Measurements from ENCODE around the gene SNAP25.

DNA sequence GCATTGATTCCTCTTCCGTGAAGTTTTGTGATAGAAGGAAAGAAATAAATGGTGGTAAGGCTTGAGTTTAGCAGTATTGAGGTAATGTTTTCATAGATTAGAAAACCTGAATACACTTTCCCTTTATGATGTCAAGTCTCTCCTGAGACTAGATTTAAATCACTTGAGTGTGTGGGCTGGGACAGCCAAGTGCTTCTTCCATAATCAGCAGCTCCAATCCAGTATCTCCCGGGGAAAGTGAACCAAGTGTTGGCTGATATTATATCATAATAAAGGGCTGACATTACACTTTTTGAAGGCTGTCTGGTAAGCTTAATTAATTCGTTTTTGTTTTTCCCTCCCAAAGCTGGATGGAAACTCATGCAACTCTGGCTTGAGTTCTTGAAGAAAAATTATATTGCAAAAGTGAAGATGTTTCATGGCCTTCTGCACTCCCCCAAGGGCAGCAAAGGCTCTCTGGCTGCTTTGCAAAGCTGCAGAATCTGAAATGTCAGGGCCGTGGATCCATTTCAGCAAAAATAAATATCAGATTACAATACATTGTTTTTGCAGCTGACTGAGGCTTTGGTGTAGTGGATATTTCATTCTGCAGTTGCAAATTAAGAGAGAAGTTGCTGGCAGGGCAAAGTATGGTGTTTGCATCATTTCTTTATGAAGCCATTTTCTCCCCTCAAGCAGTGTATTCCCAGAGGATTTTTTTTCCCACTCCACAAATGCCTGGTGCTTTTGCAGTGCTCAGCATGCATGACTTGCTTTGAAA lies 114.2 kb downstream of the SNAP25 start:
- TF ChIP-seq, protein P1, sequence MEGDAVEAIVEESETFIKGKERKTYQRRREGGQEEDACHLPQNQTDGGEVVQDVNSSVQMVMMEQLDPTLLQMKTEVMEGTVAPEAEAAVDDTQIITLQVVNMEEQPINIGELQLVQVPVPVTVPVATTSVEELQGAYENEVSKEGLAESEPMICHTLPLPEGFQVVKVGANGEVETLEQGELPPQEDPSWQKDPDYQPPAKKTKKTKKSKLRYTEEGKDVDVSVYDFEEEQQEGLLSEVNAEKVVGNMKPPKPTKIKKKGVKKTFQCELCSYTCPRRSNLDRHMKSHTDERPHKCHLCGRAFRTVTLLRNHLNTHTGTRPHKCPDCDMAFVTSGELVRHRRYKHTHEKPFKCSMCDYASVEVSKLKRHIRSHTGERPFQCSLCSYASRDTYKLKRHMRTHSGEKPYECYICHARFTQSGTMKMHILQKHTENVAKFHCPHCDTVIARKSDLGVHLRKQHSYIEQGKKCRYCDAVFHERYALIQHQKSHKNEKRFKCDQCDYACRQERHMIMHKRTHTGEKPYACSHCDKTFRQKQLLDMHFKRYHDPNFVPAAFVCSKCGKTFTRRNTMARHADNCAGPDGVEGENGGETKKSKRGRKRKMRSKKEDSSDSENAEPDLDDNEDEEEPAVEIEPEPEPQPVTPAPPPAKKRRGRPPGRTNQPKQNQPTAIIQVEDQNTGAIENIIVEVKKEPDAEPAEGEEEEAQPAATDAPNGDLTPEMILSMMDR (conservative IDR thresholded peaks at IDR 0.05; ENCODE audit: low read depth, low read length): no peak
- TF ChIP-seq EZH2phosphoT487 (IDR thresholded peaks at IDR 0.05; ENCODE audit: borderline replicate concordance, low read length) (no peak), EZH2 (IDR thresholded peaks at IDR 0.05; ENCODE audit: low read length, unreplicated experiment) (no peak)
